Natural killer cell (primary cell): ENCODE data around the gene CBARP. TPM values are rescaled to one million over a fixed set of nuclear protein-coding genes. Genes with fewer than 3 reads are reported as not detected.

ENCODE experiments used
- ATAC-seq, 3 donors: fragments of 150-1000 bp in 2 of 3; fragments of 200-7000 bp in 1 of 3; cut with Tn5 transposase; 1 replicate in 1 of 3; 2 replicates in 2 of 3; pipeline ENCODE4 v1.10.0; 2021; ENCODE audit warnings: mild to moderate bottlenecking in 2 of 3, moderate library complexity in 2 of 3
- DNase-seq, 2 donors: peaks; one replicate each; pipeline versions ENCODE4 v3.0.0 to v3.0.0-alpha.2; 2013 to 2021; ENCODE audit warnings: mixed read lengths in 1 of 2
- H3K27ac ChIP-seq: one replicate; pipeline ENCODE4 v1.5.1; 2013; ENCODE audit warnings: mild to moderate bottlenecking, low read length
- H3K27me3 ChIP-seq: one replicate; pipeline ENCODE4 v1.6.1; 2013; ENCODE audit warnings: low read length; ENCODE audit not compliant: control insufficient read depth, insufficient read depth
- H3K36me3 ChIP-seq: one replicate; pipeline ENCODE4 v1.6.1; 2013; ENCODE audit warnings: low read length; ENCODE audit not compliant: control insufficient read depth, insufficient read depth
- H3K4me1 ChIP-seq: one replicate; pipeline ENCODE4 v1.6.1; 2013; ENCODE audit warnings: low read length; ENCODE audit not compliant: control insufficient read depth, insufficient read depth
- H3K4me3 ChIP-seq: one replicate; pipeline ENCODE4 v1.5.1; 2013; ENCODE audit warnings: low read length
- H3K9me3 ChIP-seq: one replicate; pipeline ENCODE4 v1.6.1; 2013; ENCODE audit warnings: low read length; ENCODE audit not compliant: control insufficient read depth, insufficient read depth
- H3K27ac Mint-ChIP-seq, 2 donors: one replicate each; pipeline ENCODE4 v1.8.0; 2022; ENCODE audit warnings: mild to moderate bottlenecking in 2 of 2, mixed read lengths in 2 of 2, moderate library complexity in 1 of 2
- H3K27me3 Mint-ChIP-seq, 2 donors: one replicate each; pipeline ENCODE4 v1.8.0; 2022; ENCODE audit warnings: low read depth in 2 of 2, mixed read lengths in 2 of 2
- H3K36me3 Mint-ChIP-seq: one replicate; pipeline ENCODE4 v1.8.0; 2022; ENCODE audit warnings: mixed read lengths
- H3K4me1 Mint-ChIP-seq, 2 donors: one replicate each; pipeline ENCODE4 v1.8.0; 2022; ENCODE audit warnings: mixed read lengths in 2 of 2
- H3K4me3 Mint-ChIP-seq: one replicate; pipeline ENCODE4 v1.8.0; 2022; ENCODE audit warnings: mild to moderate bottlenecking, moderate library complexity, mixed read lengths
- H3K9me3 Mint-ChIP-seq, 2 donors: one replicate each; pipeline ENCODE4 v1.8.0; 2022; ENCODE audit warnings: mixed read lengths in 2 of 2
- CTCF ChIP-seq: fragments of 200-600 bp; IDR thresholded peaks from one replicate; pipeline ENCODE4 v1.8.0; 2022; ENCODE audit warnings: antibody characterized with exemption
- WGBS: methylation state at CpG from one replicate; pipeline ENCODE4 v1.1.7; 2013; ENCODE audit warnings: missing lambda C conversion rate; ENCODE audit not compliant: insufficient coverage; 5-methylcytosine and 5-hydroxymethylcytosine counted together
- intact Hi-C: fragments of 100-400 bp; cut with micrococcal nuclease; formaldehyde crosslinking; loops from one replicate; pipeline ENCODE4 v1.14.2; 2022
- total RNA-seq, 4 donors: library from RNA; stranded (reverse); fragments of 120-200 nt in 1 of 4; gene quantifications; one replicate each; pipeline versions ENCODE4 v1.2.3 to v1.2.4, GENCODE V29; 2013 to 2022

Gene CBARP
- total RNA-seq, 3 donors from 2014 or later (not counting 1 experiment from before 2014, with no cell fraction given): 0.14 to 0.41 TPM; not detected in 1

- Mint-ChIP-seq H3K27me3 (peaks cover 0 to 3% of the 10 kb centered on the region in 2 donors), H3K9me3 (no peaks in the 10 kb centered on the region), H3K4me3 (no peak overlapping the region), H3K27ac (peak overlapping the region in 1 of 2 donors; percentile 89), H3K36me3 (no peaks in the 10 kb centered on the region), H3K4me1 (peaks cover 11 to 20% of the 10 kb centered on the region in 2 donors)
- TF ChIP-seq CTCF: no peak
- WGBS: 88% methylated on average over 25 of the region's 26 CpGs
- Histone ChIP-seq H3K27ac (peak overlapping the region; percentile 64), H3K4me3 (no peak overlapping the region), H3K27me3 (peaks cover 3% of the 10 kb centered on the region), H3K36me3 (peaks cover 5% of the 10 kb centered on the region), H3K9me3 (no peaks in the 10 kb centered on the region), H3K4me1 (peaks cover 54% of the 10 kb centered on the region)
- no peak for ATAC-seq
- intact Hi-C loops: loop anchor here (5.0 to 10.0 kb wide), 2 partner anchors 223 to 321 kb away; partner anchors contain the start of genes ARID3A, RNU6-2 and TMEM259
- DNase-seq: peak in 1 of 2 donors; percentile 25
These were observed 7.9 kb upstream of the CBARP start for GRCh38 chr19:1245494-1246264.

DNA sequence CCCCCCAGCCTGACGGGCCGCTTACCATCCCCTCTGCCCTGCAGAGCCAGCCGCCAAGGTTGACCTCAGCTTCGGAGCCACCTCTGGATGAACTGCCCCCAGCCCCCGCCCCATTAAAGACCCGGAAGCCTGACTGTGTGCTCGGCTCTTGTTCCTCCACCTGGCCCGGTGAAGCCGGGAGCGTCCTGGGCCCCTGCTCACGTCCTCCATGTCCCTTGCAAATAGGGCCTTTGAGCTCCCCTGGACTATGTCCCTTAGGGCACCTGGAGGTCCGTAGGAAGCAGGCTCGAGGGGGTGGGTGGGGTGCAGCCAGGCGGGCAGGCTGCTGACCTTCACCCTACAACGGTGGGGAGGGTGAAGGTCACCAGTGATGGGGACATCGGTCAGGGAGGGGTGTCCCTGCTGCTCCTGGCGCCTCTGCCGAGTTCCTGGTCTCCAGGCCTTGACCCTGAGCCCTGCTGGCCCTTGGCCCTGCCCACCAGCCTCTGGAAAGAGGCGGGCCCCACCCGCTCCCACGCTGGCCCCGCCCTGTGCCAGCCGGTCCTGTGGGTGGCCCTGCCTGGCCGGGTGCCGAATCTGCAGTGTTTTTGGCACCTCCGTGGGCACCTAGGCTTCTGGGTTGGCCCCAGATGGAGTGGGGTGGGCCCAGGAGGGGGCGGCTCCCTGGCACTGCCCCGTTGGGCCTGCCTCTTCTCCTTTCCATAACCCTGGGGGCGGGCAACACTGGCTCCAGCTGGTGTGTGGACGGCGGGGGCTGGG is 7.1 kb upstream of the CBARP start:
- no peaks in the 10 kb centered on the region for H3K36me3 Mint-ChIP-seq
- 45% methylated on average over 30 of the region's 31 CpGs for WGBS
- intact Hi-C loops: loop anchor here (1.0 to 10.0 kb wide), 3 partner anchors 21 to 320 kb away; partner anchors contain the start of genes ARID3A, RNU6-2 and TMEM259
- Histone ChIP-seq H3K9me3 (no peaks in the 10 kb centered on the region), H3K36me3 (peaks cover 5% of the 10 kb centered on the region), H3K27ac (peak overlapping the region; percentile 64), H3K4me1 (peaks cover 61% of the 10 kb centered on the region), H3K4me3 (no peak overlapping the region), H3K27me3 (peaks cover 3% of the 10 kb centered on the region)
- peaks cover 11 to 20% of the 10 kb centered on the region in 2 donors for H3K4me1 Mint-ChIP-seq
- DNase-seq (peak in 1 of 2 donors; percentile 49), ATAC-seq (no peak)
- H3K27me3 Mint-ChIP-seq: peaks cover 0 to 3% of the 10 kb centered on the region in 2 donors
- peak overlapping the region; percentile 82 for H3K4me3 Mint-ChIP-seq
- TF ChIP-seq CTCF: no peak
- H3K9me3 Mint-ChIP-seq: no peaks in the 10 kb centered on the region
- peak overlapping the region; percentile 87 to 89 for H3K27ac Mint-ChIP-seq

GRCh38 chr19:1243768-1244692 is 6.2 kb upstream of the CBARP start:
- Histone ChIP-seq H3K9me3 (no peaks in the 10 kb centered on the region), H3K4me1 (peaks cover 63% of the 10 kb centered on the region), H3K27ac (peak overlapping the region; percentile 64), H3K4me3 (no peak overlapping the region), H3K27me3 (peaks cover 3% of the 10 kb centered on the region), H3K36me3 (peaks cover 5% of the 10 kb centered on the region)
- H3K4me1 Mint-ChIP-seq: peaks cover 12 to 25% of the 10 kb centered on the region in 2 donors
- intact Hi-C loops: loop anchor here (1.0 to 10.0 kb wide), 2 partner anchors 22 to 319 kb away; partner anchors contain the start of gene ARID3A
- DNase-seq (peak; percentile 87 to 93), ATAC-seq (peak; percentile 38 to 66 (median 41))
- H3K36me3 Mint-ChIP-seq: no peaks in the 10 kb centered on the region
- peak overlapping the region; percentile 82 for H3K4me3 Mint-ChIP-seq
- 61% methylated on average over 33 of the region's 33 CpGs for WGBS
- peak overlapping the region; percentile 87 to 89 for H3K27ac Mint-ChIP-seq
- peak; percentile 88 for TF ChIP-seq CTCF
- peaks cover 1 to 3% of the 10 kb centered on the region in 2 donors for H3K27me3 Mint-ChIP-seq
- H3K9me3 Mint-ChIP-seq: no peaks in the 10 kb centered on the region
